HG02870 (cell line): Measurements from ENCODE around the gene RHEBL1.

Source experiments
- ATAC-seq: cut with Tn5 transposase; IDR thresholded peaks from one replicate; pipeline ENCODE4 v1.9.1; 2021; ENCODE audit warnings: mild to moderate bottlenecking, moderate library complexity; ENCODE audit not compliant: unreplicated experiment

Gene RHEBL1

GRCh38 chr12:49022558-49023178 lies 47.1 kb downstream of the RHEBL1 start:
- ATAC-seq = no peak

GRCh38 chr12:49021292-49021915 lies 48.4 kb downstream of the RHEBL1 start:
- no peak for ATAC-seq

DNA sequence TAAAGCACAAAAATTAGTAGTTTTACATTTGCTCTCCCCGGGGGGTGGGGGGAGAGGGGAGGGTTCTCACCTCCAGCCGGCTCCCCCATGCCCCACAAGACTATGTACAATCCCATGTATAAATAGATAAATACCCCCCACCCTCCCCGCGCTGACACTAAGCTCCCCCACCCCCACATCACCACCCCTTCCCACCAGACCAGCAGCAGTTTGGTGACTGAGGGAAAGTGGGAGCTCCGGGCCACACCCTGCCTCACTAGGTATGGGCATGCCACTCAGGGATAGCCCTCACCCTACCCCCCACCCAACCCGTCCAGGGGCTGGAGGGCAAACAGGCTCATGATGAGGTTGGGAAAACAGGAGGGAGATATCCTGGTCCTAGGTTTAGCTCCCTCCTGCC lies 49.3 kb downstream of the RHEBL1 start:
- no peak for ATAC-seq

DNA sequence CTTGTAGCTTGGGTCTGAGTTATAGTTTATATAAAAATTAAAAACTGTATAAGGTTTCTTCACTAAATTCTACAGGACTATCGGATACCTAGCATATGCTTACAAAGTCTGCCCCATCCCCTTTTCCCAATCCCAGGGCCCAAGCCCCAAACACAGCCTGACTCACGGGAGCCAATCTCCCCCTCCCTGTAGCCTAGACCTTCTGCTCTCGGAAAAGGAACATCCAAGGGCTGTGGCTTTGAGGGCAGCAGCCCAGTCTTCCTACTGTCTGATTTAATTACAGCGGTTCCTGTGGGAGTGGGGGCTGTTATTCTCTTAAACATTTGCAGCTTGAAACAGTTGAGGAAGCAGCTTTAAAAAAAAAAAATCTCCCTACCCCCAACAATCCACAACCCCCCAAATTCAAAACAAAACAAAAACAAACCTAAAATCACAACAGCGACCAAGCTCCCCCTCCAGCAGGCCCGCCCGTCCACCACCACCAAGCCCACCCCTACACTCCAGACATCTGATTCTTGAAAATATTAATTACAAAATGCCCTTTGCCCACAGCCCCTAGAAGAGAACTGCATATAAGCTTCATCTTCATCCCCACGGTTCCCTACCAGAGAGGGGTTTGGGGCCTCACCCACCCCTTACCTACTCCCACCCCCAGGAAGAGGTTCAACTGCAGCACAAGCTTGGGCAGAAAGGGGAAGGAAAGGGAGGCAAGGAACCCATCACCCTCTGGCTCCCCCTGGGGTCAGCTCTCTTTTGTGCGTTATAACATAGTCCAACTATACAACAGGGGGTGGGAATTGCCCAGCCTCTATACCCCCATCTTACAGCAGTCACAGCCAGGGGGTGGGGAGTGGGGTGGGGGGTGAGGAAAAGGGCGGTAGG lies 50.1 kb downstream of the RHEBL1 start:
- ATAC-seq = no peak

DNA sequence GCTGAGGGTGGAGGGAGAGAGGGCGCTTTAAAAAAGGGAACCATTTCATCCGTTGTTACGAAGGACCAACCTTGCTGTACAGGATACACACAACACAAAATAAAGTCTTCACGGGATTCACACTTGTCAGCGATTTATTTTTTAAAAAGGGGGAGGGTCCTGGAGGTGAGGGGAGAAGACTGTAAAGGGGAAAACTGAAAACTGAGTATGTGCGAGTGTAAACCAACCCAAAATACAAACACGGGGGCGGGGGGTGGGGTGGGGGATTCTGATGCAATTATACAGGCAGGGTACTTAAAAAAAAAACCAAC lies 50.7 kb downstream of the RHEBL1 start:
- ATAC-seq = no peak

DNA sequence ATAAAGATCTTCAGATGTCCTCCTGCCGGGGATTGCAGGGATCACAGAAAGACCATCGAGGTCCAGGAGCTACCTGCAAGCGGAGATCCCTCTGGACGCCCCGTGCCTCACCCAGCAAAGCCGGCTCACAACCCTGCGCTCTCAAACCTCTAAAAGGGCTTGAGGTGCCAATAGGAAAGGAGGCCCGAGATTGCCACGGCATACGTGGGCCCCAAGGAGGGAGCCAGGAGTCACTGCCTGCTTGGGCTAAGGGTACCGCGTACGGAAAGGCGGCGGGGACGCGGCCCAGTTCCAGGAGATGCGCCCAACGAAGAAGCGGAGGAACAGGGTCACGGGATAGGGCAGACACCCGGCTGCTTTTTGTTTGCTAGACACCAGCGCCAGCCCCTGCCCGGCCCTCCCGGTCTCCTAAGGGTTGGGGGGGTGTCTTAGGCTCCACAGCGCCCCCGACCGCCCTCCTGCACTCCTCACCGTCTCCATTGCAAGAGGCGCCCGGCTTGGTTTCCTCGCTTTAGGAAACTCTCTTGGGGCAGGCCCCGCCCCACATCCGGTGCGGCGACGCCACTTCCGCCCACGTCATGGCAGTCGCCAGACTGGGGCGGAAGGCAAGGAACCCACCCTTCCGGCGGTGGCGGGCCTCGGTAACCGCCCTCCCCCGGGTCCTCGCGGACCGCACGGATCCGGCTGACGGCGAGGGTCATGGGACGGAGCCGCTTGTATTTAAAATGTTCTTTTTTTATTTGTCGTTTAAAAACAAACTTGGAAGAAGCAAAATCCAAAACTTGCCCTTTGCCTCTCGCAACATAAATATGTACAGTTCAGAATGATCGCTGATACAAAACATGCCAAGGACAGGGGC lies 51.3 kb downstream of the RHEBL1 start, which contains the start of gene PRKAG1:
Gene PRKAG1, minus strand, starts transcription at position 516 of the 859 bp plus-strand sequence. Its CDS starts 36 bp downstream, at position 480.
- ATAC-seq = peak; percentile 72

GRCh38 chr12:49017891-49018260 lies 51.9 kb downstream of the RHEBL1 start:
- ATAC-seq = peak; percentile 17

GRCh38 chr12:49015196-49015595 lies 54.6 kb downstream of the RHEBL1 start:
- no peak for ATAC-seq
